Measurements from ENCODE around the gene C1orf94.

GRCh38 chr1:34231441-34231840, 54.7 kb downstream of the C1orf94 start:
- TF ChIP-seq CTCF (IDR thresholded peaks at IDR 0.05; ENCODE audit: control extremely low read depth in 1 of 3, insufficient read depth in 1 of 3, low read depth in 1 of 3, low read length in 3 of 3) (no peak), SP2 (IDR thresholded peaks at IDR 0.05; ENCODE audit: low read length) (no peak), POLR2AphosphoS5 (IDR thresholded peaks at IDR 0.05; ENCODE audit: low read depth, low read length) (no peak), CHD1 (IDR thresholded peaks at IDR 0.05; ENCODE audit: low read depth, low read length) (no peak), POLR2A (IDR thresholded peaks at IDR 0.05; ENCODE audit: control extremely low read depth in 1 of 2, low read depth in 2 of 2, low read length in 2 of 2) (no peak), RAD21 (IDR thresholded peaks at IDR 0.05 in 1 of 2, conservative IDR thresholded peaks at IDR 0.05 in 1 of 2; ENCODE audit: low read depth in 2 of 2, low read length in 2 of 2) (no peak), MAX (IDR thresholded peaks at IDR 0.05) (no peak), CREB1 (IDR thresholded peaks at IDR 0.05) (no peak)

Data from H1 (cell line).